Liver (tissue), 3 donors: ENCODE results near the gene PIP4K2A.

ENCODE experiments used
- ATF3 ChIP-seq: IDR thresholded peaks from 2 replicates; pipeline ENCODE4 v1.6.1; 2016; ENCODE audit warnings: antibody characterized with exemption
- CTCF ChIP-seq: fragments of 150-350 bp; IDR thresholded peaks from 2 replicates; pipeline ENCODE4 v1.5.1; 2017; ENCODE audit warnings: improper control_type of control experiment, low read depth, low read length; ENCODE audit not compliant: missing input control
- FOXA1 ChIP-seq: IDR thresholded peaks from 2 replicates; pipeline ENCODE4 v1.6.1; 2016; ENCODE audit warnings: antibody characterized with exemption
- GABPA ChIP-seq, 2 donors: IDR thresholded peaks in 1 of 2; conservative IDR thresholded peaks in 1 of 2; 2 replicates each; pipeline ENCODE4 v1.6.1; 2016; ENCODE audit warnings: antibody characterized with exemption in 2 of 2, mild to moderate bottlenecking in 1 of 2, moderate library complexity in 1 of 2
- HNF4A ChIP-seq, 2 donors: conservative IDR thresholded peaks; 2 replicates each; pipeline ENCODE4 v1.6.1; 2016; ENCODE audit warnings: antibody characterized with exemption in 2 of 2, mild to moderate bottlenecking in 2 of 2
- JUND ChIP-seq, 2 donors: IDR thresholded peaks; 2 replicates each; pipeline ENCODE4 v1.6.1; 2016; ENCODE audit warnings: antibody characterized with exemption in 2 of 2
- MAX ChIP-seq: IDR thresholded peaks from 2 replicates; pipeline ENCODE4 v1.6.1; 2016; ENCODE audit warnings: antibody characterized with exemption
- NR2F2 ChIP-seq: IDR thresholded peaks from 2 replicates; pipeline ENCODE4 v1.6.1; 2016; ENCODE audit warnings: antibody characterized with exemption
- RAD21 ChIP-seq, 2 donors: IDR thresholded peaks; 2 replicates each; pipeline ENCODE4 v1.6.1; 2016; ENCODE audit warnings: antibody characterized with exemption in 2 of 2, mild to moderate bottlenecking in 2 of 2
- REST ChIP-seq: IDR thresholded peaks from 2 replicates; pipeline ENCODE4 v1.6.1; 2016; ENCODE audit warnings: antibody characterized with exemption, mild to moderate bottlenecking
- RXRA ChIP-seq, 2 donors: IDR thresholded peaks; 2 replicates each; pipeline ENCODE4 v1.6.1; 2017 to 2018; ENCODE audit warnings: antibody characterized with exemption in 2 of 2, mild to moderate bottlenecking in 1 of 2
- TAF1 ChIP-seq: conservative IDR thresholded peaks from 2 replicates; pipeline ENCODE4 v1.6.1; 2016; ENCODE audit warnings: antibody characterized with exemption, mild to moderate bottlenecking
- YY1 ChIP-seq: IDR thresholded peaks from 2 replicates; pipeline ENCODE4 v1.6.1; 2016; ENCODE audit warnings: antibody characterized with exemption, mild to moderate bottlenecking
- ZBTB33 ChIP-seq: IDR thresholded peaks from 2 replicates; pipeline ENCODE4 v1.6.1; 2016; ENCODE audit warnings: antibody characterized with exemption
- donor health status: healthy.
- donor health status: healthy.

GRCh38 chr10:22727112-22727511 is 12.7 kb upstream of the PIP4K2A start:
- TF ChIP-seq TAF1 (no peak), NR2F2 (no peak), CTCF (no peak), ATF3 (no peak), YY1 (no peak), RAD21 (IDR thresholded peaks at IDR 0.05) (no peak), JUND (IDR thresholded peaks at IDR 0.05) (no peak), GABPA (IDR thresholded peaks at IDR 0.05 in 1 of 2, conservative IDR thresholded peaks at IDR 0.05 in 1 of 2) (no peak), FOXA1 (no peak), RXRA (IDR thresholded peaks at IDR 0.05) (no peak), MAX (no peak), REST (no peak), HNF4A (conservative IDR thresholded peaks at IDR 0.05) (no peak), ZBTB33 (no peak)
